ENCODE data around the gene TMEM255A.

TMEM255A gene

DNA sequence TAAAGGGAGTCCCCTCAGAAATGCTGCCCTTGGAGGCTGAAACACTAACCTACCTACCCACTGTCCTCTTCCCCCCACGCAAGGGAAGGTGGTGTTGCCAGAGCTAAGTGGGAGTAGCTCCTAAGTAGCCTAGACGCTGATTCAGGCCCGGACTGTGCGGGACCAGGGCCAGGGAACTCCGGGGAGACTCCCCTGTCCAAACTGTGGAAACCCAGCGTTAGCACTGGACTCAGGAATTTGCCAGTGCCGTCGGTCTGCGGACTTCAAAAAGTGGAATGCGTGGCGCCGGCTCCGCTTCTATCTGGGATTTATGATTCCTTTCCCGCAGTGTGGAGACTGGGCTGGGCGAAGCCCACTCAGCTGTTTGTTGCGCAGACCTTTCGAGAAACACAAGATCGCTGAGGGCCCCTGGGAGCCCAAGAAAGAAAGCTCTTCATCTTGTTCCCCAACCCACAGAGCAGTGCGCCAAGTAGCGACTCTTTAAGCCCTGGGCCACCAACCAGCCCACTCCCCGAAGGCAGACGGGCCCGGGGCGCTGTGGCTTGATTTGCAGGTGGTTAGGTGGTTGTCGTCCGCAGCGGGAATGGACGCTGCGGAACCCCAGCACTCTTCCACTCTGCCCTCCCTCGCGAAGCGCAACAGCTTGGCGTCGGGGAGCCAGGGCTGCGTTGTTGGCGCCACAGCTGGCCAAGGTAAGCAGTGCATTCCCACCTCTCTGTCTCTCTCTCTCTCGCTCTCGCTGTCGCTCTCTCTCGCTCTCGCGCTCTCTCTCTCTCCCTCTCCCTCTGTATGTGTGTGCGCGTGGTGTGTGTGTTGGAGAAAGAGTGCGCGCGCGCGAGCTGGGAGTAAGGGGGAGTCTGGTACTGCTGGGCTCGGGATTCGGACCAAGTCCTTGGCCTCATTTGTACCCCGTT is 2.0 kb downstream of the TMEM255A start:
- ChIA-PET CTCF (no interaction called here), POLR2A (no interaction called here)
- no peak for DNase-seq (ENCODE audit: low read depth, low spot score)
- peak; percentile 51 for TF ChIP-seq CTCF (IDR thresholded peaks at IDR 0.05; ENCODE audit: insufficient read depth, low read length, missing control alignments)
- peak overlapping the region; percentile 25 for H3K4me3 ChIP-seq (ENCODE audit: low read depth, low read length)

DNA sequence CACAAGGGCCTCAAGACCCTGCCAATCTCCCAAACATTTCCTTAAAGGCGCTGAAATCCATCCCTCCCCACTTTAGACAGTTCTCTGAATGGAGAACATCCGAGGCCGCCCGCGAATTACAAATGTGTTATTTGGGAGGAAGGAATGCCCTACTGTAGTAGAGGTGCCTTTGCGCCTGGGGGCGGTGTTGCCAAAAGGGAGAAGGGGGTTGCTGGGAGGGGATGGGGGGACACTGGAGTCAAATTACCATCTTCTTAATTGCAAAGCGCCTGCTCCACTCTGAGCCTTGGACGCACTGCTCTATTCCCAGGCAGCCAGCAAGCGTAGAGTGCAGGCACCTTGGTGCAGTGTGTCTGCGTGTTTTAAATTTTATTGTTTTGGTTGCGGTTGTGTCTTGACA is 2.7 kb downstream of the TMEM255A start:
- ChIA-PET CTCF (no interaction called here), POLR2A (no interaction called here)
- no peak for TF ChIP-seq CTCF (IDR thresholded peaks at IDR 0.05; ENCODE audit: insufficient read depth, low read length, missing control alignments)
- no peak overlapping the region for H3K4me3 ChIP-seq (ENCODE audit: low read depth, low read length)
- no peak for DNase-seq (ENCODE audit: low read depth, low spot score)

DNA sequence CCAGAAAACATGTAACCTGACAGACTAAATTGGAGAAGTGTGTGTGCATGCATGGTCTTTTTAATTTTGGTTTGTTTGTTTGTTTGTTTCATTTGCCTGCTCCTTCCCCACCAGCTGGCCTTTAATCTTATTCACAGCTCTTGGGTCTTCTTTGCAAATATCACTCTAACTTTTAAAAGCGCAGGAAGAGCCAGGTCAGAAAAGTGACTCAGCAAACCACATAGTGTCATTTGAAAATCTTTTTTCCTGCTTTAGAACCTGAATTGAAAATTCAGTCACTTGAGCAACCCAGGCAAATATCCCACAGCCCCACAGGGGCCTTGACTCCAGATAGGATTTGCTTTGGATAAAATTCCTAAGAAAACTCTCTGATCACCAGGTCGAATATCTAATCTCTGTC is 4.6 kb downstream of the TMEM255A start:
- ChIA-PET CTCF (no interaction called here), POLR2A (no interaction called here)
- DNase-seq (ENCODE audit: low read depth, low spot score), result no peak
- no peak overlapping the region for H3K4me3 ChIP-seq (ENCODE audit: low read depth, low read length)
- TF ChIP-seq CTCF (IDR thresholded peaks at IDR 0.05; ENCODE audit: insufficient read depth, low read length, missing control alignments), result no peak

- no peak overlapping the region for H3K4me3 ChIP-seq (ENCODE audit: low read depth, low read length)
- TF ChIP-seq CTCF (IDR thresholded peaks at IDR 0.05; ENCODE audit: insufficient read depth, low read length, missing control alignments), result no peak
- DNase-seq (ENCODE audit: low read depth, low spot score), result no peak
- POLR2A ChIA-PET, result no interaction called here
- CTCF ChIA-PET, result no interaction called here
Observed at GRCh38 chrX:120305531-120306141, 5.6 kb downstream of the TMEM255A start.

DNA sequence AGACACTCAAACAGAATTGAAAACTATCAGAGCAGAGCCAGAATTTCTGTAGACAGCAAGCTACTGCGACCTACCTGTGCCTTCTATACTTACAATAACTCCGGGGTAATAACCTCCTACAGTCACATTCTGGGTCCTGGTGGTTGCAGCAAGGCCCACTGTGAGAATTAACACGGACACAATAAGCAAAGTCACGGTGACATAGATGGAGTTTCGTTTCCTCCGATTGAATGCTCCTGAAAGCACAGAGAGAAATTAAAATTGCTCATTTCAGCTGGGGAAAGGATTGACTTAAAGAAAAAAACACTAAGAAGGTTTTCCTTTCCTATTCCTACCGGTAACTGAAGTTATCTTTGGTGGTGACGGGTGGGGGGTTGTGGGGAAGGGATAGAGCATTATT is 7.0 kb downstream of the TMEM255A start:
- ChIA-PET CTCF (interaction anchor here (0.6 kb wide), 1 partner anchor 148 kb away, joined by 3 read pairs; no protein-coding TSS in a partner anchor), POLR2A (no interaction called here)
- no peak for DNase-seq (ENCODE audit: low read depth, low spot score)
- H3K4me3 ChIP-seq (ENCODE audit: low read depth, low read length), result no peak overlapping the region
- no peak for TF ChIP-seq CTCF (IDR thresholded peaks at IDR 0.05; ENCODE audit: insufficient read depth, low read length, missing control alignments)

- H3K4me3 ChIP-seq (ENCODE audit: low read depth, low read length), result no peak overlapping the region
- CTCF ChIA-PET, result no interaction called here
- no peak for DNase-seq (ENCODE audit: low read depth, low spot score)
- no peak for TF ChIP-seq CTCF (IDR thresholded peaks at IDR 0.05; ENCODE audit: insufficient read depth, low read length, missing control alignments)
- POLR2A ChIA-PET, result no interaction called here
Observed at GRCh38 chrX:120302434-120302833, 8.8 kb downstream of the TMEM255A start.
